T-helper 17 cell (primary cell): ENCODE results near the gene CCBE1. TPM values are rescaled to one million over a fixed set of nuclear protein-coding genes. Genes with fewer than 3 reads are reported as not detected.
"Not testable (repeated sequence)": the region's sequence is repeated elsewhere in the genome, so short reads cannot be mapped to it uniquely, and the experiment has no call there.

ENCODE experiments used
- ATAC-seq: fragments of 150-1000 bp; cut with Tn5 transposase; 2 replicates; pipeline ENCODE4 v1.10.0; 2021; ENCODE audit warnings: mild to moderate bottlenecking, moderate library complexity
- DNase-seq, 3 donors: peaks; one replicate each; pipeline versions ENCODE4 v3.0.0 to v3.0.0-alpha.2; 2020 to 2021
- H3K9me3 ChIP-seq: one replicate; pipeline ENCODE4 v1.7.0; 2013; ENCODE audit warnings: low read length, mild to moderate bottlenecking; ENCODE audit not compliant: control insufficient read depth, poor library complexity, severe bottlenecking
- H3K27ac Mint-ChIP-seq: one replicate; pipeline ENCODE4 v1.8.0; 2022; ENCODE audit warnings: mild to moderate bottlenecking, moderate library complexity, mixed read lengths
- H3K27me3 Mint-ChIP-seq: one replicate; pipeline ENCODE4 v1.8.0; 2022; ENCODE audit warnings: mixed read lengths
- H3K36me3 Mint-ChIP-seq: one replicate; pipeline ENCODE4 v1.8.0; 2022; ENCODE audit warnings: low read depth, mixed read lengths
- H3K4me1 Mint-ChIP-seq: one replicate; pipeline ENCODE4 v1.8.0; 2022; ENCODE audit warnings: mild to moderate bottlenecking, mixed read lengths
- H3K4me3 Mint-ChIP-seq: one replicate; pipeline ENCODE4 v1.8.0; 2022; ENCODE audit warnings: mild to moderate bottlenecking, moderate library complexity, mixed read lengths
- total RNA-seq, 4 donors: library from RNA in 2 of 4; stranded (reverse) in 2 of 4; gene quantifications; one replicate each; pipeline ENCODE4 v1.2.3 and lab custom pipeline; 2022 to 2026

The CCBE1 gene
- total RNA-seq, 2 donors from 2014 or later = not detected

GRCh38 chr18:59528866-59529265, 168.4 kb downstream of the CCBE1 start:
- no peak for ATAC-seq
- H3K27ac Mint-ChIP-seq = no peak overlapping the region
- H3K9me3 ChIP-seq = no peaks in the 10 kb centered on the region
- no peak for DNase-seq
- H3K4me1 Mint-ChIP-seq = no peaks in the 10 kb centered on the region
- H3K27me3 Mint-ChIP-seq = peaks cover 11% of the 10 kb centered on the region
- no peaks in the 10 kb centered on the region for H3K36me3 Mint-ChIP-seq
- H3K4me3 Mint-ChIP-seq = no peak overlapping the region

GRCh38 chr18:59520562-59521355, 176.5 kb downstream of the CCBE1 start:
- no peak for ATAC-seq
- Mint-ChIP-seq H3K27me3 (peaks cover 7% of the 10 kb centered on the region), H3K36me3 (no peaks in the 10 kb centered on the region), H3K27ac (no peak overlapping the region), H3K4me1 (no peaks in the 10 kb centered on the region), H3K4me3 (no peak overlapping the region)
- H3K9me3 ChIP-seq = no peaks in the 10 kb centered on the region
- DNase-seq = no peak

GRCh38 chr18:59518705-59519104, 178.5 kb downstream of the CCBE1 start:
- ATAC-seq (no peak), DNase-seq (no peak)
- H3K4me1 Mint-ChIP-seq = no peaks in the 10 kb centered on the region
- H3K9me3 ChIP-seq = no peaks in the 10 kb centered on the region
- no peak overlapping the region for H3K4me3 Mint-ChIP-seq
- no peaks in the 10 kb centered on the region for H3K36me3 Mint-ChIP-seq
- peaks cover 19% of the 10 kb centered on the region for H3K27me3 Mint-ChIP-seq
- H3K27ac Mint-ChIP-seq = no peak overlapping the region

GRCh38 chr18:59517446-59518165, 179.6 kb downstream of the CCBE1 start:
- H3K4me1 Mint-ChIP-seq = no peaks in the 10 kb centered on the region
- peaks cover 30% of the 10 kb centered on the region for H3K27me3 Mint-ChIP-seq
- H3K27ac Mint-ChIP-seq = no peak overlapping the region
- H3K36me3 Mint-ChIP-seq = no peaks in the 10 kb centered on the region
- DNase-seq = no peak
- H3K4me3 Mint-ChIP-seq = no peak overlapping the region
- ATAC-seq = no peak
- H3K9me3 ChIP-seq = no peaks in the 10 kb centered on the region

GRCh38 chr18:59516356-59517155, 180.7 kb downstream of the CCBE1 start:
- H3K9me3 ChIP-seq = no peaks in the 10 kb centered on the region
- no peak overlapping the region for H3K4me3 Mint-ChIP-seq
- H3K36me3 Mint-ChIP-seq = no peaks in the 10 kb centered on the region
- ATAC-seq (no peak), DNase-seq (no peak)
- H3K4me1 Mint-ChIP-seq = no peaks in the 10 kb centered on the region
- peaks cover 34% of the 10 kb centered on the region for H3K27me3 Mint-ChIP-seq
- no peak overlapping the region for H3K27ac Mint-ChIP-seq

- ATAC-seq, H3K4me1 Mint-ChIP-seq, H3K4me3 Mint-ChIP-seq, DNase-seq, H3K36me3 Mint-ChIP-seq, H3K9me3 ChIP-seq, H3K27ac Mint-ChIP-seq: not testable (repeated sequence)
- H3K27me3 Mint-ChIP-seq = peaks cover 34% of the 10 kb centered on the region
Observed at GRCh38 chr18:59515956-59516355, 181.3 kb downstream of the CCBE1 start.

GRCh38 chr18:59515147-59515546, 182.1 kb downstream of the CCBE1 start:
- peaks cover 34% of the 10 kb centered on the region for H3K27me3 Mint-ChIP-seq

GRCh38 chr18:59514203-59514602, 183.0 kb downstream of the CCBE1 start:
- H3K27ac Mint-ChIP-seq = no peak overlapping the region
- H3K9me3 ChIP-seq = no peaks in the 10 kb centered on the region

More at GRCh38 chr18:59515147-59515546, 182.1 kb downstream of the CCBE1 start:
- Mint-ChIP-seq H3K4me1 (no peaks in the 10 kb centered on the region), H3K36me3 (no peaks in the 10 kb centered on the region), H3K4me3 (no peak overlapping the region), H3K27ac (no peak overlapping the region)
- no peaks in the 10 kb centered on the region for H3K9me3 ChIP-seq
- DNase-seq (no peak), ATAC-seq (no peak)

GRCh38 chr18:59512025-59512755, 185.0 kb downstream of the CCBE1 start:
- Mint-ChIP-seq H3K4me1 (no peaks in the 10 kb centered on the region), H3K27ac (no peak overlapping the region), H3K4me3 (no peak overlapping the region), H3K36me3 (no peaks in the 10 kb centered on the region), H3K27me3 (peaks cover 41% of the 10 kb centered on the region)
- no peaks in the 10 kb centered on the region for H3K9me3 ChIP-seq
- no peak for ATAC-seq
- DNase-seq = no peak

More at GRCh38 chr18:59514203-59514602, 183.0 kb downstream of the CCBE1 start:
- no peak for ATAC-seq
- Mint-ChIP-seq H3K36me3 (no peaks in the 10 kb centered on the region), H3K4me1 (no peaks in the 10 kb centered on the region), H3K4me3 (no peak overlapping the region), H3K27me3 (peaks cover 41% of the 10 kb centered on the region)
- no peak for DNase-seq

- Mint-ChIP-seq H3K27ac (no peak overlapping the region), H3K36me3 (peaks cover 4% of the 10 kb centered on the region), H3K4me1 (no peaks in the 10 kb centered on the region), H3K4me3 (no peak overlapping the region), H3K27me3 (peaks cover 33% of the 10 kb centered on the region)
- DNase-seq (no peak), ATAC-seq (no peak)
- no peaks in the 10 kb centered on the region for H3K9me3 ChIP-seq
Observed at GRCh38 chr18:59509481-59510442, 187.5 kb downstream of the CCBE1 start.

GRCh38 chr18:59505356-59505755, 191.9 kb downstream of the CCBE1 start:
- Mint-ChIP-seq H3K36me3 (peaks cover 4% of the 10 kb centered on the region), H3K4me3 (no peak overlapping the region), H3K4me1 (no peaks in the 10 kb centered on the region), H3K27ac (no peak overlapping the region), H3K27me3 (peaks cover 15% of the 10 kb centered on the region)
- no peaks in the 10 kb centered on the region for H3K9me3 ChIP-seq
- ATAC-seq (no peak), DNase-seq (no peak)
